Aorta (tissue), 5 donors: ENCODE measurements around the gene CD6. TPM values are rescaled to one million over a fixed set of nuclear protein-coding genes. Genes with fewer than 3 reads are reported as not detected.

ENCODE experiments used
- ATAC-seq: fragments of 200-7000 bp; cut with Tn5 transposase; one replicate; pipeline ENCODE4 v1.9.1; 2022; ENCODE audit warnings: moderate library complexity; ENCODE audit not compliant: low FRiP score
- DNase-seq, 2 donors: peaks; one replicate each; pipeline ENCODE4 v3.0.0-alpha.2; 2020
- H3K27ac ChIP-seq, 2 donors: one replicate each; pipeline ENCODE4 v1.5.1; 2013; ENCODE audit warnings: low read length in 2 of 2, mild to moderate bottlenecking in 2 of 2, moderate library complexity in 2 of 2, control low read depth in 1 of 2, inconsistent platforms in 1 of 2, low read depth in 1 of 2
- H3K27me3 ChIP-seq, 2 donors: one replicate each; pipeline ENCODE4 v1.6.1; 2013; ENCODE audit warnings: control low read depth in 1 of 2, low read length in 1 of 2, mild to moderate bottlenecking in 1 of 2, moderate library complexity in 1 of 2; ENCODE audit not compliant: insufficient read depth in 2 of 2, control insufficient read depth in 1 of 2
- H3K36me3 ChIP-seq, 2 donors: one replicate each; pipeline ENCODE4 v1.6.1; 2013; ENCODE audit warnings: control low read depth in 1 of 2, low read length in 1 of 2, mild to moderate bottlenecking in 1 of 2; ENCODE audit not compliant: insufficient read depth in 2 of 2, control insufficient read depth in 1 of 2
- H3K4me1 ChIP-seq, 2 donors: one replicate each; pipeline ENCODE4 v1.6.1; 2013; ENCODE audit warnings: low read length in 2 of 2, control low read depth in 1 of 2, mild to moderate bottlenecking in 1 of 2, moderate library complexity in 1 of 2; ENCODE audit not compliant: insufficient read depth in 2 of 2, control insufficient read depth in 1 of 2
- H3K4me3 ChIP-seq, 2 donors: one replicate each; pipeline ENCODE4 v1.5.1; 2013; ENCODE audit warnings: low read length in 2 of 2, control low read depth in 1 of 2, mild to moderate bottlenecking in 1 of 2
- H3K9me3 ChIP-seq: one replicate; pipeline ENCODE4 v1.6.1; 2013; ENCODE audit warnings: mild to moderate bottlenecking, low read length; ENCODE audit not compliant: control insufficient read depth
- WGBS, 2 donors: extraction: QIAGEN DNeasy Blood & Tissue Kit; methylation state at CpG; one replicate each; pipeline ENCODE4 v1.1.7; 2013; 5-methylcytosine and 5-hydroxymethylcytosine counted together
- intact Hi-C, 2 donors: fragments of 100-400 bp; cut with DNase I; formaldehyde crosslinking; loops; one replicate each; pipeline versions ENCODE4 v1.14.2 to v1.15.0; 2022
- polyA plus RNA-seq, 2 donors: library from polyadenylated mRNA; stranded (reverse); fragments of 200-250 nt; gene quantifications; one replicate each; pipeline ENCODE4 v1.2.3, GENCODE V29; 2013
- total RNA-seq, 2 donors: library from RNA; stranded (reverse); fragmentation: NEBNext Ultra II Directional; extraction: Animal tissue kit (Norgen Biotek cat#: 25700); gene quantifications; one replicate each; pipeline ENCODE4 v1.2.1, GENCODE V29; 2021
- donor health status: healthy with polysubstance abuse.
- donor health status: Bipolar disorder and iron deficiency.
- donor health status: DM: no; HTN: no; CAD: no.
- donor health status: DM: no; HTN: no; CAD: no.
- donor health status: DM: yes; HTN: yes; CAD: no.

CD6 gene
- total and polyA plus RNA-seq, 4 donors, result 1.3 to 2.2 (median 1.4) TPM

- no peaks in the 10 kb centered on the region for H3K27me3 ChIP-seq
- no peak for ATAC-seq
Measured at GRCh38 chr11:60947700-60948099, 23.8 kb upstream of the CD6 start.

GRCh38 chr11:60948250-60948649 lies 23.2 kb upstream of the CD6 start:
- ATAC-seq, result no peak
- Histone ChIP-seq H3K27ac (no peak overlapping the region), H3K27me3 (no peaks in the 10 kb centered on the region), H3K36me3 (no peaks in the 10 kb centered on the region), H3K4me3 (no peak overlapping the region), H3K9me3 (no peaks in the 10 kb centered on the region), H3K4me1 (no peaks in the 10 kb centered on the region)
- WGBS, 2 donors, result 82 to 89% methylated on average over 5 of the region's 5 CpGs
- peak in 1 of 2 donors; percentile 9 for DNase-seq
- intact Hi-C loops, result loop anchor here in 1 of 2 donors (5.0 kb wide), 1 partner anchor 36 kb away; the partner anchor contains the start of gene TMEM109

More at GRCh38 chr11:60947700-60948099, 23.8 kb upstream of the CD6 start:
- Histone ChIP-seq H3K9me3 (no peaks in the 10 kb centered on the region), H3K4me1 (no peaks in the 10 kb centered on the region), H3K4me3 (no peak overlapping the region), H3K27ac (no peak overlapping the region), H3K36me3 (no peaks in the 10 kb centered on the region)
- DNase-seq, result peak; percentile 44 to 47
- intact Hi-C loops, result loop anchor here in 1 of 2 donors (5.0 kb wide), 1 partner anchor 35 kb away; the partner anchor contains the start of gene TMEM109
- WGBS, 2 donors, result 50 to 51% methylated on average over 2 of the region's 2 CpGs

- Histone ChIP-seq H3K4me1 (no peaks in the 10 kb centered on the region), H3K27me3 (no peaks in the 10 kb centered on the region), H3K4me3 (no peak overlapping the region), H3K9me3 (no peaks in the 10 kb centered on the region), H3K27ac (no peak overlapping the region), H3K36me3 (no peaks in the 10 kb centered on the region)
- DNase-seq (peak; percentile 41 to 58), ATAC-seq (no peak)
- 87 to 93% methylated on average over 6 of the region's 6 CpGs for WGBS, 2 donors
- intact Hi-C loops, result no loop called here
Measured at GRCh38 chr11:60950024-60950423, 21.5 kb upstream of the CD6 start.

- peak; percentile 30 for ATAC-seq
- Histone ChIP-seq H3K4me1 (no peaks in the 10 kb centered on the region), H3K4me3 (peak overlapping the region; percentile 2 to 72), H3K27me3 (no peaks in the 10 kb centered on the region), H3K9me3 (no peaks in the 10 kb centered on the region), H3K27ac (no peak overlapping the region), H3K36me3 (no peaks in the 10 kb centered on the region)
- peak; percentile 69 to 78 for DNase-seq
- WGBS, 2 donors, result 15 to 16% methylated on average over 73 to 86 of the region's 86 CpGs
- intact Hi-C loops, result no loop called here
Measured at GRCh38 chr11:60950933-60951605, 20.4 kb upstream of the CD6 start.

- Histone ChIP-seq H3K27me3 (no peaks in the 10 kb centered on the region), H3K4me1 (no peaks in the 10 kb centered on the region), H3K9me3 (no peaks in the 10 kb centered on the region), H3K36me3 (no peaks in the 10 kb centered on the region), H3K4me3 (peak overlapping the region; percentile 40 to 72), H3K27ac (peak overlapping the region in 1 of 2 donors; percentile 60)
- DNase-seq (no peak), ATAC-seq (peak; percentile 34)
- intact Hi-C loops, result no loop called here
- 5 to 8% methylated on average over 5 to 8 of the region's 8 CpGs for WGBS, 2 donors
Measured at GRCh38 chr11:60951606-60951903, 19.9 kb upstream of the CD6 start.

- H3K27ac ChIP-seq, result peak within 1 kb of the TSS in 1 of 2 donors; percentile 60
- DNase-seq, result peak; percentile 84 to 92
- no peaks in the 10 kb centered on the region for H3K9me3 ChIP-seq
- no peaks in the 10 kb centered on the region for H3K36me3 ChIP-seq
- H3K27me3 ChIP-seq, result no peaks in the 10 kb centered on the region
- intact Hi-C loops, result no loop called here
- WGBS, 2 donors, result 7 to 8% methylated on average over 23 of the region's 23 CpGs
- ATAC-seq, result peak; percentile 81
- H3K4me3 ChIP-seq, result peak within 1 kb of the TSS; percentile 40 to 72
- H3K4me1 ChIP-seq, result no peaks in the 10 kb centered on the region
Measured at GRCh38 chr11:60951904-60952741, 19.4 kb upstream of the CD6 start, which contains the start of gene SLC15A3. TSS of gene SLC15A3 (minus strand) at chr11:60952176. CDS start at chr11:60951551, 625 bp downstream.

GRCh38 chr11:60952742-60953170 lies 18.7 kb upstream of the CD6 start:
- no peak for DNase-seq
- Histone ChIP-seq H3K4me1 (no peaks in the 10 kb centered on the region), H3K36me3 (no peaks in the 10 kb centered on the region), H3K27me3 (no peaks in the 10 kb centered on the region), H3K9me3 (no peaks in the 10 kb centered on the region), H3K27ac (peak overlapping the region in 1 of 2 donors; percentile 45), H3K4me3 (no peak overlapping the region)
- 48 to 53% methylated on average over 3 of the region's 3 CpGs for WGBS, 2 donors
- intact Hi-C loops, result no loop called here
- no peak for ATAC-seq

- intact Hi-C loops, result no loop called here
- Histone ChIP-seq H3K9me3 (no peaks in the 10 kb centered on the region), H3K4me1 (no peaks in the 10 kb centered on the region), H3K36me3 (no peaks in the 10 kb centered on the region), H3K4me3 (no peak overlapping the region), H3K27ac (no peak overlapping the region), H3K27me3 (no peaks in the 10 kb centered on the region)
- WGBS, 2 donors, result 74 to 77% methylated on average over 6 of the region's 6 CpGs
- peak; percentile 55 to 73 for DNase-seq
- ATAC-seq, result no peak
Measured at GRCh38 chr11:60953781-60954180, 17.7 kb upstream of the CD6 start.
